Breast epithelium (tissue), 4 donors: ENCODE data around the gene WDR90. TPM values are rescaled to one million over a fixed set of nuclear protein-coding genes. Genes with fewer than 3 reads are reported as not detected.

Experiments used
- DNase-seq, 2 donors: peaks; one replicate each; pipeline ENCODE4 v3.0.0-alpha.2; 2019; ENCODE audit warnings: low spot score in 2 of 2
- H3K27ac ChIP-seq, 2 donors: fragments of 200-600 bp; sonication (generic) in 1 of 2; one replicate each; pipeline ENCODE4 v1.5.1; 2016 to 2019; ENCODE audit warnings: mild to moderate bottlenecking in 1 of 2
- H3K27me3 ChIP-seq, 2 donors: fragments of 200-600 bp; sonication (generic) in 1 of 2; one replicate each; pipeline versions ENCODE4 v1.5.1 to v1.6.0; 2017 to 2019; ENCODE audit warnings: control low read depth in 1 of 2, mild to moderate bottlenecking in 1 of 2
- H3K36me3 ChIP-seq: fragments of 200-600 bp; one replicate; pipeline ENCODE4 v1.5.1; 2019
- H3K4me1 ChIP-seq, 2 donors: fragments of 200-600 bp; sonication (generic); one replicate each; pipeline ENCODE4 v1.5.1; 2016 to 2019; ENCODE audit warnings: control low read depth in 1 of 2
- H3K4me3 ChIP-seq, 3 donors: fragments of 200-600 bp; sonication (generic); 1 replicate in 2 of 3; 2 replicates in 1 of 3; pipeline ENCODE4 v1.5.1; 2016 to 2019; ENCODE audit warnings: mild to moderate bottlenecking in 3 of 3, moderate library complexity in 2 of 3
- H3K9me3 ChIP-seq, 2 donors: fragments of 200-600 bp; sonication (generic) in 1 of 2; one replicate each; pipeline ENCODE4 v1.5.1; 2016 to 2019; ENCODE audit warnings: control low read depth in 1 of 2
- CTCF ChIP-seq, 3 donors: fragments of 450-650 bp; IDR thresholded peaks; one replicate each; pipeline ENCODE4 v1.5.1; 2016 to 2017; ENCODE audit warnings: antibody characterized with exemption in 3 of 3, mild to moderate bottlenecking in 3 of 3, moderate library complexity in 3 of 3
- POLR2A ChIP-seq: fragments of 450-650 bp; IDR thresholded peaks from one replicate; pipeline ENCODE4 v1.6.1; 2016; ENCODE audit warnings: antibody characterized with exemption, mild to moderate bottlenecking, moderate library complexity
- POLR2AphosphoS5 ChIP-seq, 3 donors: sonication (generic); formaldehyde crosslinking; IDR thresholded peaks; one replicate each; pipeline ENCODE4 v1.6.1; 2017; ENCODE audit warnings: antibody characterized with exemption in 3 of 3
- intact Hi-C: fragments of 100-400 bp; cut with DNase I; formaldehyde crosslinking; loops from one replicate; pipeline ENCODE4 v1.15.1; 2023; ENCODE audit warnings: low total_unique reads
- total RNA-seq, 3 donors: library from RNA; depleted of rRNA; stranded (reverse); fragments of >200 nt; gene quantifications; one replicate each; pipeline ENCODE4 v1.1.0, GENCODE V29; 2016

WDR90 gene
- total RNA-seq, 3 donors from 2014 or later = 9.6 to 26.9 (median 22.7) TPM

- intact Hi-C loops = loop anchor here (2.0 kb wide), 1 partner anchor 69 kb away; no protein-coding TSS in a partner anchor
- H3K36me3 ChIP-seq = no peaks in the 10 kb centered on the region
- DNase-seq = no peak
- peaks cover 8 to 17% of the 10 kb centered on the region in 2 donors for H3K4me1 ChIP-seq
- no peak overlapping the region for H3K27ac ChIP-seq
- TF ChIP-seq POLR2A (no peak), POLR2AphosphoS5 (IDR thresholded peaks at IDR 0.05) (no peak), CTCF (IDR thresholded peaks at IDR 0.05) (no peak)
- peak overlapping the region; percentile 65 to 96 (median 72) for H3K4me3 ChIP-seq
- H3K9me3 ChIP-seq = no peaks in the 10 kb centered on the region
- H3K27me3 ChIP-seq = peaks cover 6 to 15% of the 10 kb centered on the region in 2 donors
These were observed 66.5 kb downstream of the WDR90 start for GRCh38 chr16:715477-716199.

GRCh38 chr16:716200-716568 is 67.0 kb downstream of the WDR90 start:
- Histone ChIP-seq H3K4me3 (peak overlapping the region in 2 of 3 donors; percentile 72 to 96), H3K4me1 (peaks cover 8 to 17% of the 10 kb centered on the region in 2 donors), H3K27me3 (peaks cover 3 to 9% of the 10 kb centered on the region in 2 donors), H3K36me3 (no peaks in the 10 kb centered on the region), H3K9me3 (no peaks in the 10 kb centered on the region), H3K27ac (no peak overlapping the region)
- intact Hi-C loops = loop anchor here (2.0 kb wide), 1 partner anchor 69 kb away; no protein-coding TSS in a partner anchor
- TF ChIP-seq POLR2AphosphoS5 (IDR thresholded peaks at IDR 0.05) (no peak), CTCF (IDR thresholded peaks at IDR 0.05) (no peak), POLR2A (no peak)
- DNase-seq = peak in 1 of 2 donors; percentile 74

DNA sequence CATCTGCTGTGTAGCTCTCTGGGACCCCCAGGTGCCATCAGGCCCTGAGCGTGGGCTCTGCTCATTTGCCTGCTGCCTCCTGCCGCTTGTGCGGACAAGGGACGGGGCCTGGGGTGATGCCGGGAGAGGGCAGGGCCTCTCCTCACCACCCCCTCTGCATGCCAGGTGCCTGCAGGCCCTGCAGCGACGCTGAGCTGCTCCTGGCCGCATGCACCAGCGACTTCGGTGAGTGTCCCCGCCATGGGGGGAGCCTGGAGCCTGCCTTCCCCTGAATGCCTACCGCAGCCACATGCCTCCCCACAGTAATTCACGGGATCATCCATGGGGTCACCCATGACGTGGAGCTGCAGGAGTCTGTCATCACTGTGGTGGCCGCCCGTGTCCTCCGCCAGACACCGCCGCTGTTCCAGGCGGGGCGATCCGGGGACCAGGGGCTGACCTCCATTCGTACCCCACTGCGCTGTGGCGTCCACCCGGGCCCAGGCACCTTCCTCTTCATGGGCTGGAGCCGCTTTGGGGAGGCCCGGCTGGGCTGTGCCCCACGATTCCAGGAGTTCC is 67.7 kb downstream of the WDR90 start:
- no peak for TF ChIP-seq CTCF (IDR thresholded peaks at IDR 0.05)
- no peak for TF ChIP-seq POLR2AphosphoS5 (IDR thresholded peaks at IDR 0.05)
- TF ChIP-seq POLR2A = no peak
- Histone ChIP-seq H3K4me1 (peaks cover 14 to 22% of the 10 kb centered on the region in 2 donors), H3K27ac (no peak overlapping the region), H3K9me3 (no peaks in the 10 kb centered on the region), H3K4me3 (peak overlapping the region in 1 of 3 donors; percentile 96), H3K36me3 (no peaks in the 10 kb centered on the region), H3K27me3 (peaks cover 0 to 3% of the 10 kb centered on the region in 2 donors)
- DNase-seq = no peak
- intact Hi-C loops = loop anchor here (2.0 kb wide), 1 partner anchor 68 kb away; no protein-coding TSS in a partner anchor

Other genes starting within 250 kb of the WDR90 start
- gene DECR2, start 247.5 kb upstream of the WDR90 start, total RNA-seq = 10 to 100 TPM; 19.4 to 30.5 (median 28.7) TPM
- gene RAB11FIP3, start 223.7 kb upstream of the WDR90 start, total RNA-seq = 10 to 100 TPM; 22.0 to 44.6 (median 24.5) TPM
- gene CAPN15, start 121.7 kb upstream of the WDR90 start, total RNA-seq = 10 to 100 TPM; 15.4 to 27.2 (median 15.5) TPM
- not detected for gene PRR35, start 89.0 kb upstream of the WDR90 start, total RNA-seq
- gene NHLRC4, start 82.4 kb upstream of the WDR90 start, total RNA-seq = 1 to 10 TPM in 1 of 3 donors, under 1 TPM in 2; 0.32 to 1.9 (median 0.66) TPM
- 10 to 100 TPM; 22.2 to 36.1 (median 31.9) TPM for gene PIGQ, start 79.4 kb upstream of the WDR90 start, total RNA-seq
- gene RAB40C, start 59.3 kb upstream of the WDR90 start, total RNA-seq = 10 to 100 TPM; 17.6 to 29.1 (median 20.6) TPM
- gene WFIKKN1, start 18.4 kb upstream of the WDR90 start, total RNA-seq = under 1 TPM in 2 of 3 donors, not detected in 1; 0.66 to 0.73 TPM
- 100 to 1,000 TPM; 108 to 136 (median 130) TPM for gene METTL26, start 13.1 kb upstream of the WDR90 start, total RNA-seq
- gene MCRIP2, start 7.5 kb upstream of the WDR90 start, total RNA-seq = 10 to 100 TPM; 26.8 to 39.7 (median 34.9) TPM
- gene RHOT2, start 18.8 kb downstream of the WDR90 start, total RNA-seq = 10 to 100 TPM; 39.4 to 90.8 (median 66.9) TPM
- gene RHBDL1, start 26.3 kb downstream of the WDR90 start, total RNA-seq = 1 to 10 TPM in 2 of 3 donors, under 1 TPM in 1; 0.48 to 2.3 (median 1.0) TPM
- gene STUB1, start 31.0 kb downstream of the WDR90 start, total RNA-seq = 100 to 1,000 TPM; 127 to 184 (median 175) TPM
- 10 to 100 TPM; 67.2 to 83.4 (median 67.5) TPM for gene JMJD8, start 35.0 kb downstream of the WDR90 start, total RNA-seq
- gene WDR24, start 41.0 kb downstream of the WDR90 start, total RNA-seq = 1 to 10 TPM; 7.2 to 9.2 (median 8.8) TPM
- gene FBXL16, start 56.4 kb downstream of the WDR90 start, total RNA-seq = 1 to 10 TPM in 2 of 3 donors, not detected in 1; 2.6 to 4.2 TPM
- 10 to 100 TPM; 23.6 to 30.2 (median 24.3) TPM for gene METRN, start 65.8 kb downstream of the WDR90 start, total RNA-seq
- 10 to 100 TPM; 29.9 to 35.7 (median 30.4) TPM for gene ANTKMT, start 71.8 kb downstream of the WDR90 start, total RNA-seq
- 1 to 10 TPM in 2 of 3 donors, under 1 TPM in 1; 0.48 to 2.9 (median 2.6) TPM for gene CCDC78, start 77.1 kb downstream of the WDR90 start, total RNA-seq
- gene HAGHL, start 77.7 kb downstream of the WDR90 start, total RNA-seq = 1 to 10 TPM; 4.3 to 7.5 (median 5.1) TPM
- 10 to 100 TPM; 23.0 to 43.2 (median 41.6) TPM for gene CIAO3, start 91.6 kb downstream of the WDR90 start, total RNA-seq
- 10 to 100 TPM in 1 of 3 donors, not detected in 2; 49.2 TPM for gene MSLN, start 111.4 kb downstream of the WDR90 start, total RNA-seq
- gene RPUSD1, start 139.0 kb downstream of the WDR90 start, total RNA-seq = 10 to 100 TPM; 13.1 to 18.4 (median 16.1) TPM
- 10 to 100 TPM; 12.6 to 15.5 (median 13.1) TPM for gene CHTF18, start 139.3 kb downstream of the WDR90 start, total RNA-seq
- gene GNG13, start 151.4 kb downstream of the WDR90 start, total RNA-seq = not detected